HEK293T (cell line): ENCODE measurements around the gene HYCC2.

Source experiments
- BHLHE40 ChIP-seq: fragments of 450-650 bp; IDR thresholded peaks from 2 replicates; pipeline ENCODE4 v1.6.1; 2016; ENCODE audit warnings: mild to moderate bottlenecking, moderate library complexity, borderline replicate concordance
- CTBP1 ChIP-seq: fragments of 450-650 bp; IDR thresholded peaks from 2 replicates; pipeline ENCODE4 v1.6.1; 2016; ENCODE audit warnings: borderline replicate concordance
- ELF4 ChIP-seq: fragments of 450-650 bp; IDR thresholded peaks from 2 replicates; pipeline ENCODE4 v1.6.1; 2017; ENCODE audit warnings: antibody characterized with exemption
- FOXA1 ChIP-seq: fragments of 450-650 bp; IDR thresholded peaks from 2 replicates; pipeline ENCODE4 v1.6.1; 2016; ENCODE audit warnings: mild to moderate bottlenecking
- FOXK2 ChIP-seq: fragments of 450-650 bp; IDR thresholded peaks from 2 replicates; pipeline ENCODE4 v1.6.1; 2016; ENCODE audit warnings: mild to moderate bottlenecking
- FOXM1 ChIP-seq: fragments of 450-650 bp; IDR thresholded peaks from 2 replicates; pipeline ENCODE4 v1.6.1; 2017; ENCODE audit warnings: mild to moderate bottlenecking, borderline replicate concordance
- HDGF ChIP-seq: fragments of 450-650 bp; IDR thresholded peaks from 2 replicates; pipeline ENCODE4 v1.6.1; 2017; ENCODE audit warnings: antibody characterized with exemption, borderline replicate concordance
- LEF1 ChIP-seq: fragments of 450-650 bp; IDR thresholded peaks from 2 replicates; pipeline ENCODE4 v1.6.1; 2017; ENCODE audit warnings: mild to moderate bottlenecking, borderline replicate concordance
- NFRKB ChIP-seq: fragments of 450-650 bp; IDR thresholded peaks from 2 replicates; pipeline ENCODE4 v1.6.1; 2016; ENCODE audit warnings: mild to moderate bottlenecking, moderate library complexity
- SP1 ChIP-seq: fragments of 450-650 bp; IDR thresholded peaks from 2 replicates; pipeline ENCODE4 v1.6.1; 2017
- SUZ12 ChIP-seq: fragments of 450-650 bp; IDR thresholded peaks from 2 replicates; pipeline ENCODE4 v1.6.1; 2016; ENCODE audit warnings: mild to moderate bottlenecking
- TARDBP ChIP-seq: fragments of 450-650 bp; IDR thresholded peaks from 2 replicates; pipeline ENCODE4 v1.6.1; 2016
- ZNF384 ChIP-seq: fragments of 450-650 bp; IDR thresholded peaks from 2 replicates; pipeline ENCODE4 v1.6.1; 2016
- TF ChIP-seq, protein P1 (sequence below): fragments of 450-650 bp; IDR thresholded peaks from 2 replicates; pipeline ENCODE4 v1.6.1; 2016

DNA sequence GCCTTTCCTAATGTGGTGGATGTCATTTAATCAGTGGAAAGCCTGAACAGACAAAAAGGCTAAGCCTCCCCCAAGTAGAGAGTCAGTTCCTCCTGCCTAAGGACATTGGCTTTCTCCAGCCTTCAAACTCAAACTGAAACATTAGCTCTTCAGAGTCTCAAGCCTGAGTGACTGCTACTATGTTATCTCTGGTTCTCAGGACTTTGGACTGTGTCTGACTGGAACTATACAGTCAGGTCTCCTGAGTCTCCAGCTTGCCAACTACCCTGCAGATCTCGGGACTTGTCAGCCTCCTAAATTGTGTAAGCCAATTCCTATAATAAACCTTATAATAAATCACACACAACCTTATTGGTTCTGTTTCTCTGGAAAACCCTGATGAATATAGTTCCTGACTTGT is 12.6 kb downstream of the HYCC2 start:
- TF ChIP-seq FOXA1 (no peak), CTBP1 (no peak), BHLHE40 (no peak), FOXM1 (no peak), TARDBP (no peak), ELF4 (no peak), LEF1 (no peak), SUZ12 (no peak), HDGF (no peak), SP1 (no peak), FOXK2 (no peak), NFRKB (no peak), ZNF384 (no peak)
- TF ChIP-seq, protein P1, sequence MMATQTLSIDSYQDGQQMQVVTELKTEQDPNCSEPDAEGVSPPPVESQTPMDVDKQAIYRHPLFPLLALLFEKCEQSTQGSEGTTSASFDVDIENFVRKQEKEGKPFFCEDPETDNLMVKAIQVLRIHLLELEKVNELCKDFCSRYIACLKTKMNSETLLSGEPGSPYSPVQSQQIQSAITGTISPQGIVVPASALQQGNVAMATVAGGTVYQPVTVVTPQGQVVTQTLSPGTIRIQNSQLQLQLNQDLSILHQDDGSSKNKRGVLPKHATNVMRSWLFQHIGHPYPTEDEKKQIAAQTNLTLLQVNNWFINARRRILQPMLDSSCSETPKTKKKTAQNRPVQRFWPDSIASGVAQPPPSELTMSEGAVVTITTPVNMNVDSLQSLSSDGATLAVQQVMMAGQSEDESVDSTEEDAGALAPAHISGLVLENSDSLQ = no peak
